ENCODE measurements around the gene METAP1D. TPM values are rescaled to one million over a fixed set of nuclear protein-coding genes. Genes with fewer than 3 reads are reported as not detected.

METAP1D gene
- polyA plus RNA-seq, 1 of the 3 experiments (the other 2 are of a cell fraction) = 10.3 TPM

- Histone ChIP-seq H3K79me2 (ENCODE audit: insufficient read depth) (no peaks in the 10 kb centered on the region), H3K9ac (no peak overlapping the region), H3K9me3 (no peaks in the 10 kb centered on the region), H3K27me3 (ENCODE audit: insufficient read depth) (peaks cover 26% of the 10 kb centered on the region), H3K4me1 (ENCODE audit: control insufficient read depth in 1 of 2, insufficient read depth in 2 of 2, low read depth in 1 of 2, low read length in 1 of 2) (peaks cover 0 to under 1% of the 10 kb centered on the region in 2 experiments; a peak in 1 of 4 replicates), H3K36me3 (replicated peaks in 1 of 2; ENCODE audit: control insufficient read depth in 1 of 2, insufficient read depth in 2 of 2, low read length in 1 of 2) (no peaks in the 10 kb centered on the region), H2AFZ (ENCODE audit: low read depth) (no peak overlapping the region), H3K4me3 (ENCODE audit: low read depth in 2 of 2, low read length in 1 of 2) (no peak overlapping the region), H4K20me1 (ENCODE audit: insufficient read depth) (no peaks in the 10 kb centered on the region), H3K27ac (ENCODE audit: low read depth in 2 of 2, low read length in 1 of 2) (no peak overlapping the region), H3K4me2 (no peak overlapping the region), H3K9me2 (no peaks in the 10 kb centered on the region), H3F3A (replicated peaks; ENCODE audit: insufficient read depth) (peaks cover 2% of the 10 kb centered on the region)
- DNase-seq = no peak
- TF ChIP-seq RXRA (IDR thresholded peaks at IDR 0.05; ENCODE audit: borderline replicate concordance, low read depth) (no peak), EP300 (IDR thresholded peaks at IDR 0.05; ENCODE audit: borderline replicate concordance in 1 of 2, low read depth in 1 of 2, low read length in 1 of 2) (no peak), YY1 (IDR thresholded peaks at IDR 0.05; ENCODE audit: low read depth) (no peak), FOXJ3 (CRISPR knock-in tag; IDR thresholded peaks at IDR 0.05) (no peak), POLR2AphosphoS5 (IDR thresholded peaks at IDR 0.05; ENCODE audit: low read depth, low read length) (no peak), SIN3A (IDR thresholded peaks at IDR 0.05; ENCODE audit: borderline replicate concordance, low read depth, low read length) (no peak), GABPA (IDR thresholded peaks at IDR 0.05; ENCODE audit: low read depth) (no peak), TAF1 (IDR thresholded peaks at IDR 0.05; ENCODE audit: borderline replicate concordance, low read depth, low read length) (no peak)
- 79% methylated on average over 5 of the region's 5 CpGs for WGBS (ENCODE audit: low lambda C conversion rate)
- POLR2A ChIA-PET = no interaction called here
- CTCF ChIA-PET = no interaction called here
These were observed 79.7 kb downstream of the METAP1D start for GRCh38 chr2:172079416-172079815.

GRCh38 chr2:172079838-172080640 is 80.3 kb downstream of the METAP1D start:
- Histone ChIP-seq H3K36me3 (replicated peaks in 1 of 2; ENCODE audit: control insufficient read depth in 1 of 2, insufficient read depth in 2 of 2, low read length in 1 of 2) (no peaks in the 10 kb centered on the region), H3K9me3 (no peaks in the 10 kb centered on the region), H3K4me2 (no peak overlapping the region), H2AFZ (ENCODE audit: low read depth) (no peak overlapping the region), H3F3A (replicated peaks; ENCODE audit: insufficient read depth) (peaks cover 2% of the 10 kb centered on the region), H4K20me1 (ENCODE audit: insufficient read depth) (no peaks in the 10 kb centered on the region), H3K27ac (ENCODE audit: low read depth in 2 of 2, low read length in 1 of 2) (no peak overlapping the region), H3K27me3 (ENCODE audit: insufficient read depth) (peaks cover 31% of the 10 kb centered on the region), H3K9ac (no peak overlapping the region), H3K4me1 (ENCODE audit: control insufficient read depth in 1 of 2, insufficient read depth in 2 of 2, low read depth in 1 of 2, low read length in 1 of 2) (peaks cover 0 to 7% of the 10 kb centered on the region in 2 experiments; a peak in 1 of 4 replicates), H3K4me3 (ENCODE audit: low read depth in 2 of 2, low read length in 1 of 2) (no peak overlapping the region), H3K79me2 (ENCODE audit: insufficient read depth) (no peaks in the 10 kb centered on the region), H3K9me2 (no peaks in the 10 kb centered on the region)
- CTCF ChIA-PET = no interaction called here
- POLR2A ChIA-PET = no interaction called here
- no peak for DNase-seq
- WGBS (ENCODE audit: low lambda C conversion rate) = 90% methylated on average over 38 of the region's 38 CpGs
- TF ChIP-seq EZH2phosphoT487 (IDR thresholded peaks at IDR 0.05; ENCODE audit: borderline replicate concordance, low read depth) = no peak
- no peak for TF ChIP-seq FOXM1 (IDR thresholded peaks at IDR 0.05; ENCODE audit: low read depth)
- TF ChIP-seq RFX5 (IDR thresholded peaks at IDR 0.05; ENCODE audit: low read length) = no peak
- no peak for TF ChIP-seq ZBTB33 (IDR thresholded peaks at IDR 0.05; ENCODE audit: borderline replicate concordance, low read depth)
- TF ChIP-seq RXRA (IDR thresholded peaks at IDR 0.05; ENCODE audit: borderline replicate concordance, low read depth) = no peak
- TF ChIP-seq GATA2 (CRISPR knock-in tag; IDR thresholded peaks at IDR 0.05) = no peak
- no peak for TF ChIP-seq CHD2 (IDR thresholded peaks at IDR 0.05; ENCODE audit: low read length, partially characterized antibody)
- TF ChIP-seq GABPA (IDR thresholded peaks at IDR 0.05; ENCODE audit: low read depth) = no peak
- no peak for TF ChIP-seq PBX3 (IDR thresholded peaks at IDR 0.05)
- TF ChIP-seq NRF1 (IDR thresholded peaks at IDR 0.05; ENCODE audit: low read depth, low read length) = no peak
- no peak for TF ChIP-seq YY1 (IDR thresholded peaks at IDR 0.05; ENCODE audit: low read depth)
- no peak for TF ChIP-seq TAF1 (IDR thresholded peaks at IDR 0.05; ENCODE audit: borderline replicate concordance, low read depth, low read length)

All from SK-N-SH (cell line).